ENCODE results near the gene TMPRSS13. TPM values are rescaled to one million over a fixed set of nuclear protein-coding genes. Genes with fewer than 3 reads are reported as not detected.
A peak's percentile ranks its signal among the peaks of the same experiment; 100 is the strongest.

Gene TMPRSS13
- total and polyA plus RNA-seq, 10 donors = 0.95 to 2.2 (median 1.6) TPM

DNA sequence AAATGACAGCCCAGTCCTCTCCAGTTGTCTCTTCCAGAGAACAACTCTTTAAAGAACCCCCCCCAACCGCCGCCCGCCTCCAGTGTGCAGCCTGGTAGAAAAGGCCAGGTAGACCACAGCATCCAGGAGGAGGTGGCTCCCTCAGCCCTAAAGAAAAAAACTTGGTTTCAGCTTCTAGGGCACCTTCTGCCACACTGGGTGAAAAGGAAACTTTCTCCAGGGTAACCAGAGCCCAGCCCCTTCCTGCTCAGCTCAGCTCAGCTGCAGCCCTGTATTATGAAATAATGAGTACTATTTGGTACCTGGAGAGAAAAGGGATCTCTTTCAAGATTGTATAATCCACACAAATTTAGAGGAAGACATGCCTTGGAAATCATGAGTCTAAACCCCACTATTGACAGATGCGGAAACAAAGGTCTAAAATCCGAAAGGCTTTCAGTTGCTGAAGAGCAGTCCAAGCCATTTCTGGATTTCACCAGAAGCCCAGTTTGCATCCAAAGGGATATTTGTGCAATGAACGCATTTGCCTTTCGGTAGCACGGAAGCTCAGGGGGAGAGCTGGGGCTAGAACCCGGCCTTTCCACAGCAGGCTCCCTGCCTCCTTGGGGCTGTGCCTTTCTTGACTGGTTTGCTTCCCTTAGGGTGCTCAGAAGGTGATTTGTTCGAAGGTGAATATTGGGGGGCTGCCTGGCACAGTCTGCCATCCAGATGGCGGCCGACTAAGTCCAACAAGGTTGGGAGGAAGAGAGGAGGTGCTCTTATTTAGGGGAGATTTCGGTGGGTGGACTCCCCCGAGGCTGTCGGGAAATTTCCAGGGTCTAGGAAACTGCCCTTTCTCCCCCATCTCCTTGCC, 56.0 kb downstream of the TMPRSS13 start:
- H3K27ac ChIP-seq = peak overlapping the region in 6 of 8 donors; percentile 45 to 91 (median 86)
- H3K9me3 ChIP-seq = no peaks in the 10 kb centered on the region
- no peak for TF ChIP-seq POLR2A (IDR thresholded peaks at IDR 0.05)
- no peak for TF ChIP-seq POLR2AphosphoS5 (IDR thresholded peaks at IDR 0.05)
- TF ChIP-seq, protein P1, sequence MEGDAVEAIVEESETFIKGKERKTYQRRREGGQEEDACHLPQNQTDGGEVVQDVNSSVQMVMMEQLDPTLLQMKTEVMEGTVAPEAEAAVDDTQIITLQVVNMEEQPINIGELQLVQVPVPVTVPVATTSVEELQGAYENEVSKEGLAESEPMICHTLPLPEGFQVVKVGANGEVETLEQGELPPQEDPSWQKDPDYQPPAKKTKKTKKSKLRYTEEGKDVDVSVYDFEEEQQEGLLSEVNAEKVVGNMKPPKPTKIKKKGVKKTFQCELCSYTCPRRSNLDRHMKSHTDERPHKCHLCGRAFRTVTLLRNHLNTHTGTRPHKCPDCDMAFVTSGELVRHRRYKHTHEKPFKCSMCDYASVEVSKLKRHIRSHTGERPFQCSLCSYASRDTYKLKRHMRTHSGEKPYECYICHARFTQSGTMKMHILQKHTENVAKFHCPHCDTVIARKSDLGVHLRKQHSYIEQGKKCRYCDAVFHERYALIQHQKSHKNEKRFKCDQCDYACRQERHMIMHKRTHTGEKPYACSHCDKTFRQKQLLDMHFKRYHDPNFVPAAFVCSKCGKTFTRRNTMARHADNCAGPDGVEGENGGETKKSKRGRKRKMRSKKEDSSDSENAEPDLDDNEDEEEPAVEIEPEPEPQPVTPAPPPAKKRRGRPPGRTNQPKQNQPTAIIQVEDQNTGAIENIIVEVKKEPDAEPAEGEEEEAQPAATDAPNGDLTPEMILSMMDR (IDR thresholded peaks at IDR 0.05 in 8 of 11, conservative IDR thresholded peaks at IDR 0.05 in 3 of 11) = no peak
- peak overlapping the region in 2 of 8 donors; percentile 73 to 75 for H3K4me3 ChIP-seq
- peaks cover 0 to 65% (median 16%) of the 10 kb centered on the region in 7 donors for H3K27me3 ChIP-seq (replicated peaks in 1 of 7)
- intact Hi-C loops (cut with DNase I; ENCODE audit: low total_unique reads) = no loop called here
- H3K36me3 ChIP-seq = no peaks in the 10 kb centered on the region
- no peak for DNase-seq
- 68 to 79% (median 70%) methylated on average over 15 of the region's 15 CpGs for WGBS, 5 donors
- H3K4me1 ChIP-seq = peaks cover 12 to 93% (median 68%) of the 10 kb centered on the region in 6 donors

DNA sequence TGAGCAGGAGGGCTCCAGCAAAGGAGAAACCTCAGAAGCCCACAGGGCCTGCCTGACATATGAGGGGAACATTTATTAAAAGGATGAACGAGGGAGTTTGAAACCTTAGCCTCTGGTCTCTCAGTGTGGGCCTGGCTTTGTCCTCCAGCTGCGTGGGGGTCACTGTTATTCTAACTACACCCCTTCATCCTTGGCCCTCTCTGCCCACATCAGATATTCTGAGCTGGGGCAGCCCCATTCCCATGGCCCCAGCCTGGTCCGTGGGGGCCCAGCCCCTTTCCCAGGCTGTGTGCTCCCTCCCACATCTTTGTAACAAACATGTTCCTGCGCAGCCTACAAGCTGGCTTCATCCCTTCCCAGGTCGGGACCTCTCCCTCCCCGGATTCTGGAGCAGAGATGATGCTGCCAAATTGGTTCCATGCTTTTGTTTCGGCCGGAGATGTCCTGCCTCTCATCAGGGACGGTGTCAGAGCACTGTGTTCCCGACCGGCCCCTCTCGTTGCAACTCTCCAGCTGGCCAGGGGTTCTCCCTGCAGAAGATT, 56.7 kb downstream of the TMPRSS13 start:
- intact Hi-C loops (cut with DNase I; ENCODE audit: low total_unique reads) = no loop called here
- Histone ChIP-seq H3K4me3 (peak overlapping the region in 2 of 8 donors; percentile 73 to 75), H3K27me3 (replicated peaks in 1 of 7) (peaks cover 0 to 58% (median 16%) of the 10 kb centered on the region in 7 donors), H3K27ac (peak overlapping the region in 6 of 8 donors; percentile 15 to 91 (median 86)), H3K4me1 (peaks cover 12 to 90% (median 68%) of the 10 kb centered on the region in 6 donors), H3K9me3 (no peaks in the 10 kb centered on the region), H3K36me3 (no peaks in the 10 kb centered on the region)
- TF ChIP-seq POLR2A (IDR thresholded peaks at IDR 0.05) = no peak
- TF ChIP-seq POLR2AphosphoS5 (IDR thresholded peaks at IDR 0.05) = peak in 2 of 3 donors; percentile 37 to 56
- no peak for DNase-seq
- WGBS, 5 donors = 47 to 75% (median 59%) methylated on average over 12 of the region's 12 CpGs

DNA sequence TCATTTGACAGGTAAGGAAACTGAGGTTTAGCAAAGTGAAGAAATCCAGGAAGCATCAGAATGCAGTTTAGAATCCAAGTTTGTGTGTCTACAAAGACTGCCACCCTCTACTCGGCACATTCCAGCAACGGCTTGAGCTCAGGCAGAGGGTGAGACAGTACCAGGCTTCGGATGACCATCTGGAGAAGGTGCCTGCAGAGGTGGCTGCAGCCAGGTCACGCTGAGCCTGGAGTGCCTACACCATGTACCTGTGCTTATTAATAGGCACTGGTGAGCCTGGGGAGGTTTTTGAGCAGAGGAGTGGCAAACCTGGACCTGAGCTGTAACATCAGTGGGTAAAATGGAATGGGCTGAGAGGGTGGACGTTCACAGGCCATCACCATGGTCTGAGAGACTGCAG, 57.4 kb downstream of the TMPRSS13 start:
- WGBS, 5 donors = 71 to 85% (median 78%) methylated on average over 5 of the region's 5 CpGs
- peak overlapping the region in 4 of 8 donors; percentile 80 to 91 (median 86) for H3K27ac ChIP-seq
- no peak for TF ChIP-seq POLR2AphosphoS5 (IDR thresholded peaks at IDR 0.05)
- no peak for TF ChIP-seq POLR2A (IDR thresholded peaks at IDR 0.05)
- TF ChIP-seq, protein P1 (IDR thresholded peaks at IDR 0.05 in 8 of 11, conservative IDR thresholded peaks at IDR 0.05 in 3 of 11) = no peak

DNA sequence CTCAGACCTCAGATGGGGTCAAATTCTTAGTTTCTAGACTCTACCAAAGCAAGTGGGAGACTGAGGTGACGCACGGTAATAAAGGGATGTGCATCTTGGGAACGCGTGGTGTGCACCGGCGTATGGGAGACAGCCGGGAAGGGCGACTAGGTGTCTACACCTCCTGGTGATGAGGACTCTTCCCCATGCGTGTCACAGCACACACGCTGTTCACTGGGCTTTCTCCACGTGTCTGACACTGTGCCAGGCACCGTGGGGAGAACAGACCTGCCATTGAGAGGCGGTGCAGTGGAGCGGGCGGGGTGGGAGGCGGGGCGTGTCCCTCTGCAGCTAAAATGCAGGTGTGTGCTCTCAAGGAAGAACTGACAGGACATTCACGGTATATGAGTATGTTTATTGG, 58.0 kb downstream of the TMPRSS13 start:
- DNase-seq = no peak
- Histone ChIP-seq H3K4me1 (peaks cover 12 to 86% (median 63%) of the 10 kb centered on the region in 6 donors), H3K27me3 (replicated peaks in 1 of 7) (peaks cover 0 to 44% (median 8%) of the 10 kb centered on the region in 7 donors), H3K4me3 (no peak overlapping the region), H3K9me3 (no peaks in the 10 kb centered on the region), H3K27ac (peak overlapping the region in 2 of 8 donors; percentile 32 to 85), H3K36me3 (no peaks in the 10 kb centered on the region)
- TF ChIP-seq POLR2AphosphoS5 (IDR thresholded peaks at IDR 0.05) (no peak), POLR2A (IDR thresholded peaks at IDR 0.05) (no peak)
- TF ChIP-seq, protein P1 (IDR thresholded peaks at IDR 0.05 in 8 of 11, conservative IDR thresholded peaks at IDR 0.05 in 3 of 11) = no peak
- 76 to 91% (median 90%) methylated on average over 18 of the region's 18 CpGs for WGBS, 5 donors
- intact Hi-C loops (cut with DNase I; ENCODE audit: low total_unique reads) = no loop called here

More for the DNA sequence above, 57.4 kb downstream of the TMPRSS13 start:
- intact Hi-C loops (cut with DNase I; ENCODE audit: low total_unique reads) = no loop called here
- no peak for DNase-seq
- H3K9me3 ChIP-seq = no peaks in the 10 kb centered on the region
- no peak overlapping the region for H3K4me3 ChIP-seq
- peaks cover 0 to 51% (median 14%) of the 10 kb centered on the region in 7 donors for H3K27me3 ChIP-seq (replicated peaks in 1 of 7)
- peaks cover 12 to 90% (median 66%) of the 10 kb centered on the region in 6 donors for H3K4me1 ChIP-seq
- no peaks in the 10 kb centered on the region for H3K36me3 ChIP-seq

Data from spleen (tissue), 11 donors.